H1 (cell line): ENCODE data around the gene CDK16. TPM values are rescaled to one million over a fixed set of nuclear protein-coding genes. Genes with fewer than 3 reads are reported as not detected.

ENCODE experiments used
- CTCF ChIA-PET: fragments of 300-600 bp; sonication (Branson Sonifier 250); formaldehyde crosslinking; loops from one replicate; lab custom pipeline; 2021; ENCODE audit not compliant: partially characterized antibody; lab: Charles Lee
- POLR2A ChIA-PET: fragments of 300-600 bp; sonication (Branson Sonifier 250); formaldehyde crosslinking; loops from one replicate; lab custom pipeline; 2021; ENCODE audit warnings: inconsistent platforms; ENCODE audit not compliant: partially characterized antibody; lab: Charles Lee
- DNase-seq, 2 experiments: peaks; one replicate each; pipeline versions ENCODE4 v3.0.0 to v3.0.0-alpha.2; 2010 to 2022; ENCODE audit warnings: low spot score in 2 of 2, low read depth in 1 of 2, mixed read lengths in 1 of 2
- FAIRE-seq: peaks from 2 replicates; lab custom pipeline; 2011; peaks lifted over from hg19 to GRCh38; lab: Jason Lieb, UNC
- H2AFZ ChIP-seq: 2 replicates; pipeline ENCODE4 v1.8.1; 2012; ENCODE audit warnings: low read length, inconsistent platforms
- H2AK5ac ChIP-seq: 2 replicates; pipeline ENCODE4 v1.6.1; 2013; ENCODE audit warnings: low read depth, low read length
- H2BK120ac ChIP-seq: replicated peaks from 2 replicates; pipeline ENCODE3; 2013; ENCODE audit warnings: low read depth, low read length, inconsistent platforms
- H2BK12ac ChIP-seq: 2 replicates; pipeline ENCODE4 v1.6.1; 2013; ENCODE audit warnings: low read depth, low read length
- H2BK15ac ChIP-seq: 2 replicates; pipeline ENCODE4 v1.6.1; 2013; ENCODE audit warnings: low read length
- H2BK20ac ChIP-seq: 2 replicates; pipeline ENCODE4 v1.6.1; 2013; ENCODE audit warnings: low read length
- H2BK5ac ChIP-seq: 2 replicates; pipeline ENCODE4 v1.6.1; 2013; ENCODE audit warnings: low read depth, low read length
- H3K14ac ChIP-seq: 2 replicates; pipeline ENCODE4 v1.6.1; 2013; ENCODE audit warnings: inconsistent platforms; ENCODE audit not compliant: insufficient read length
- H3K18ac ChIP-seq: 2 replicates; pipeline ENCODE4 v1.6.1; 2013; ENCODE audit warnings: low read length; ENCODE audit errors: extremely low read depth
- H3K23ac ChIP-seq: 2 replicates; pipeline ENCODE4 v1.6.1; 2013; ENCODE audit warnings: inconsistent platforms; ENCODE audit not compliant: insufficient read length
- H3K23me2 ChIP-seq: 2 replicates; pipeline ENCODE4 v1.6.1; 2013; ENCODE audit warnings: low read depth, low read length
- H3K27ac ChIP-seq: 2 replicates; pipeline ENCODE4 v1.6.1; 2011; ENCODE audit warnings: low read depth, low read length, inconsistent platforms
- H3K27me3 ChIP-seq, 4 experiments: replicated peaks in 1 of 4; 1 replicate in 1 of 4; 2 replicates in 3 of 4; pipeline versions ENCODE4 v1.6.1 to v1.8.1; 2011 to 2013; ENCODE audit warnings: low read length in 3 of 4, mild to moderate bottlenecking in 3 of 4, inconsistent platforms in 2 of 4, mixed read lengths in 2 of 4, moderate library complexity in 1 of 4; ENCODE audit not compliant: control insufficient read depth in 3 of 4, insufficient read depth in 3 of 4; ENCODE audit errors: extremely low read depth in 1 of 4
- H3K36me3 ChIP-seq, 4 experiments: 2 replicates each; pipeline versions ENCODE4 v1.6.1 to v1.8.1; 2011 to 2013; ENCODE audit warnings: mild to moderate bottlenecking in 4 of 4, low read length in 3 of 4, moderate library complexity in 2 of 4, control low read depth in 1 of 4, inconsistent platforms in 1 of 4; ENCODE audit not compliant: insufficient read depth in 4 of 4, control insufficient read depth in 2 of 4
- H3K4ac ChIP-seq: replicated peaks from 2 replicates; pipeline ENCODE3; 2013; ENCODE audit warnings: low read length, low read depth, mixed read lengths, inconsistent platforms; ENCODE audit not compliant: insufficient read length
- H3K4me1 ChIP-seq, 4 experiments: replicated peaks in 1 of 4; 1 replicate in 1 of 4; 2 replicates in 3 of 4; pipeline versions ENCODE4 v1.6.1 to v1.8.1; 2011 to 2013; ENCODE audit warnings: low read length in 3 of 4, inconsistent platforms in 2 of 4, mixed read lengths in 1 of 4; ENCODE audit not compliant: insufficient read depth in 4 of 4, control insufficient read depth in 3 of 4
- H3K4me2 ChIP-seq, 2 experiments: 2 replicates each; pipeline versions ENCODE4 v1.6.1 to v1.8.1; 2011 to 2013; ENCODE audit warnings: low read depth in 2 of 2, low read length in 2 of 2, control low read depth in 1 of 2, inconsistent platforms in 1 of 2, mild to moderate bottlenecking in 1 of 2; ENCODE audit not compliant: insufficient read depth in 1 of 2
- H3K4me3 ChIP-seq, 4 experiments: fragments of 200-600, 300-600 bp in 1 of 4; sonication (generic), shearing (Covaris generic), sonication (Bioruptor Twin) in 1 of 4; 2 replicates each; pipeline versions ENCODE4 v1.5.1 to v1.8.1; 2011 to 2016; ENCODE audit warnings: low read length in 4 of 4, low read depth in 3 of 4, control low read depth in 2 of 4, inconsistent platforms in 2 of 4, mild to moderate bottlenecking in 2 of 4, mixed read lengths in 1 of 4, moderate library complexity in 1 of 4; ENCODE audit not compliant: insufficient read depth in 2 of 4; ENCODE audit errors: extremely low read depth in 1 of 4
- H3K56ac ChIP-seq: replicated peaks from 2 replicates; pipeline ENCODE3; 2013; ENCODE audit warnings: low read depth, mild to moderate bottlenecking, mixed read lengths, low read length, inconsistent platforms; ENCODE audit not compliant: insufficient read length
- H3K79me1 ChIP-seq: 2 replicates; pipeline ENCODE4 v1.6.1; 2013; ENCODE audit warnings: low read depth, low read length, control low read depth
- H3K79me2 ChIP-seq, 2 experiments: 2 replicates each; pipeline versions ENCODE4 v1.6.1 to v1.8.1; 2012 to 2013; ENCODE audit warnings: low read length in 2 of 2, mild to moderate bottlenecking in 2 of 2, inconsistent platforms in 1 of 2; ENCODE audit not compliant: insufficient read depth in 2 of 2, control insufficient read depth in 1 of 2
- H3K9ac ChIP-seq, 4 experiments: replicated peaks in 1 of 4; 1 replicate in 1 of 4; 2 replicates in 3 of 4; pipeline versions ENCODE4 v1.6.1 to v1.8.1; 2011 to 2013; ENCODE audit warnings: low read depth in 3 of 4, low read length in 3 of 4, control low read depth in 2 of 4, mild to moderate bottlenecking in 2 of 4, moderate library complexity in 2 of 4, inconsistent platforms in 1 of 4; ENCODE audit errors: extremely low read depth in 1 of 4
- H3K9me3 ChIP-seq, 2 experiments: 2 replicates each; pipeline versions ENCODE4 v1.6.1 to v1.8.1; 2012 to 2013; ENCODE audit warnings: mild to moderate bottlenecking in 2 of 2, moderate library complexity in 2 of 2, control low read depth in 1 of 2, inconsistent platforms in 1 of 2, low read depth in 1 of 2, low read length in 1 of 2, mixed read lengths in 1 of 2; ENCODE audit not compliant: insufficient read depth in 2 of 2
- H4K20me1 ChIP-seq, 2 experiments: replicated peaks in 1 of 2; 2 replicates each; pipeline versions ENCODE3 to v1.8.1; 2011 to 2013; ENCODE audit warnings: inconsistent platforms in 2 of 2, low read length in 2 of 2, mild to moderate bottlenecking in 1 of 2; ENCODE audit not compliant: insufficient read depth in 2 of 2, control insufficient read depth in 1 of 2
- H4K5ac ChIP-seq: 2 replicates; pipeline ENCODE4 v1.6.1; 2013; ENCODE audit warnings: low read length, low read depth, mixed read lengths, inconsistent platforms; ENCODE audit not compliant: insufficient read length
- H4K8ac ChIP-seq: 2 replicates; pipeline ENCODE4 v1.8.0; 2013; ENCODE audit warnings: mild to moderate bottlenecking, moderate library complexity, low read length, inconsistent platforms; ENCODE audit not compliant: insufficient read depth; ENCODE audit errors: extremely low read depth
- H4K91ac ChIP-seq: replicated peaks from 2 replicates; pipeline ENCODE3; 2013; ENCODE audit warnings: low read length, mixed read lengths, inconsistent platforms; ENCODE audit not compliant: insufficient read length
- ASH2L ChIP-seq: fragments of 200-600, 300-600 bp; sonication (generic); IDR thresholded peaks from one replicate; pipeline ENCODE4 v1.7.1; 2017; ENCODE audit warnings: low read length
- CHD2 ChIP-seq: IDR thresholded peaks from 2 replicates; pipeline ENCODE4 v1.6.1; 2012; ENCODE audit warnings: low read length, improper control_type of control experiment
- MAFK ChIP-seq: IDR thresholded peaks from 2 replicates; pipeline ENCODE4 v1.6.1; 2012; ENCODE audit warnings: low read depth, mild to moderate bottlenecking, improper control_type of control experiment, low read length
- WGBS, 2 experiments: shearing (Covaris generic) in 1 of 2; methylation state at CpG; one replicate each; pipeline versions ENCODE4 v1.1.6 to v1.1.7; 2013 to 2015; ENCODE audit warnings: low lambda C conversion rate in 2 of 2, mixed read lengths in 2 of 2, inconsistent platforms in 1 of 2, low coverage in 1 of 2, missing lambda C conversion rate in 1 of 2; ENCODE audit not compliant: insufficient replicate concordance in 2 of 2, insufficient coverage in 1 of 2, insufficient read length in 1 of 2; ENCODE audit errors: extremely low coverage in 1 of 2, missing lambda C conversion rate in 1 of 2; 5-methylcytosine and 5-hydroxymethylcytosine counted together
- polyA plus RNA-seq, 7 experiments: library from polyadenylated mRNA; depleted of rRNA in 3 of 7; stranded (reverse) in 5 of 7; unstranded in 2 of 7; fragments of >200 nt in 5 of 7; fragments of 200-250 nt in 2 of 7; gene quantifications; 1 replicate in 5 of 7; 2 replicates in 1 of 7; 4 replicates in 1 of 7; pipeline versions ENCODE4 v1.2.1 to v1.2.3, GENCODE V29; 2011 to 2013; ENCODE audit warnings: missing spikeins in 2 of 7, mixed read lengths in 2 of 7
- total RNA-seq: library from RNA; stranded (reverse); fragmentation: NEBNext Ultra II Directional; extraction: Animal tissue kit (Norgen Biotek cat#: 25700); gene quantifications from 2 replicates; pipeline ENCODE4 v1.2.1, GENCODE V29; 2021

CDK16 gene
- total and polyA plus RNA-seq, 2 of the 8 experiments (the other 6 are each of a cell fraction or from before 2014, with no cell fraction given), result 124 to 204 TPM

- no peak overlapping the region for H3K9ac ChIP-seq
- H2BK15ac ChIP-seq, result no peak overlapping the region
- H3K18ac ChIP-seq, result no peak overlapping the region
- no peak overlapping the region for H3K4ac ChIP-seq
- peaks cover 2 to 41% (median 20%) of the 10 kb centered on the region in 4 experiments; a peak in 6 of 8 replicates for H3K36me3 ChIP-seq
- H2BK5ac ChIP-seq, result no peak overlapping the region
- H3K27me3 ChIP-seq, result no peaks in the 10 kb centered on the region
- H3K4me1 ChIP-seq, result peaks cover 0 to 4% (median 0%) of the 10 kb centered on the region in 4 experiments; a peak in 1 of 7 replicates
- WGBS, 2 experiments, result 86% methylated on average over 7 of the region's 8 CpGs; no CpG with 5 or more reads in 1 of the 2 experiments
- H4K8ac ChIP-seq, result no peak overlapping the region
- no peak overlapping the region for H2BK20ac ChIP-seq
- H4K5ac ChIP-seq, result no peak overlapping the region
- no peaks in the 10 kb centered on the region for H3K9me3 ChIP-seq
- H3K79me1 ChIP-seq, result no peaks in the 10 kb centered on the region
- no peaks in the 10 kb centered on the region for H3K23me2 ChIP-seq
- no peak overlapping the region for H3K56ac ChIP-seq
- H4K20me1 ChIP-seq, result peaks cover 0 to 3% of the 10 kb centered on the region in 2 experiments
- DNase-seq, result no peak
- H3K4me2 ChIP-seq, result no peak overlapping the region
- H3K23ac ChIP-seq, result no peak overlapping the region
- no peak overlapping the region for H2AK5ac ChIP-seq
- no peak for FAIRE-seq
- no peak overlapping the region for H2BK120ac ChIP-seq
- CTCF ChIA-PET, result interaction anchor here (0.6 to 1.1 kb wide), 2 partner anchors 107 to 146 kb away, joined by 3 read pairs; no protein-coding TSS in a partner anchor
- H3K14ac ChIP-seq, result no peak overlapping the region
- no peak overlapping the region for H4K91ac ChIP-seq
- no peak overlapping the region for H2AFZ ChIP-seq
- TF ChIP-seq CHD2 (no peak), MAFK (no peak), ASH2L (no peak)
- POLR2A ChIA-PET, result interaction anchor here (1.1 to 2.2 kb wide), 3 partner anchors 8 to 73 kb away, joined by 3 to 7 read pairs (median 4); no protein-coding TSS in a partner anchor
- no peak overlapping the region for H2BK12ac ChIP-seq
- no peak overlapping the region; the same call in 1 of the 2 replicates for H3K27ac ChIP-seq
- peaks cover 0 to 38% of the 10 kb centered on the region in 2 experiments; a peak in 3 of 4 replicates for H3K79me2 ChIP-seq
- no peak overlapping the region for H3K4me3 ChIP-seq
These were observed 20.7 kb downstream of the CDK16 start for GRCh38 chrX:47239199-47239598.
